Neuronal stem cell (in vitro differentiated cells): ENCODE results near the gene SIN3A.

Experiments used
- DNase-seq: peaks from one replicate; pipeline ENCODE4 v3.0.0-alpha.2; 2013; ENCODE audit warnings: low spot score
- H2AFZ ChIP-seq: one replicate; pipeline ENCODE4 v1.6.1; 2013; ENCODE audit warnings: mild to moderate bottlenecking, low read length, inconsistent platforms
- H2AK5ac ChIP-seq: 2 replicates; pipeline ENCODE4 v1.6.1; 2013; ENCODE audit warnings: low read depth, mild to moderate bottlenecking, inconsistent platforms, low read length, moderate library complexity, mixed read lengths
- H2BK120ac ChIP-seq: 2 replicates; pipeline ENCODE4 v1.6.1; 2013; ENCODE audit warnings: low read depth, mild to moderate bottlenecking, inconsistent platforms, low read length, moderate library complexity, mixed read lengths
- H2BK12ac ChIP-seq: one replicate; pipeline ENCODE4 v1.6.1; 2013; ENCODE audit warnings: low read length, inconsistent platforms
- H2BK15ac ChIP-seq: 2 replicates; pipeline ENCODE4 v1.6.1; 2013; ENCODE audit warnings: mild to moderate bottlenecking, low read length, inconsistent platforms, mixed read lengths
- H2BK5ac ChIP-seq: one replicate; pipeline ENCODE4 v1.6.1; 2013; ENCODE audit warnings: inconsistent platforms, mild to moderate bottlenecking, low read length, moderate library complexity
- H3K14ac ChIP-seq: one replicate; pipeline ENCODE4 v1.6.1; 2013; ENCODE audit warnings: low read length, inconsistent platforms
- H3K18ac ChIP-seq: 2 replicates; pipeline ENCODE4 v1.6.1; 2013; ENCODE audit warnings: low read length, inconsistent platforms
- H3K23ac ChIP-seq: 2 replicates; pipeline ENCODE4 v1.6.1; 2013; ENCODE audit warnings: low read depth, mild to moderate bottlenecking, mixed read lengths, low read length, inconsistent platforms; ENCODE audit not compliant: poor library complexity
- H3K27ac ChIP-seq: replicated peaks from 3 replicates; pipeline ENCODE4 v1.5.1; 2013; ENCODE audit warnings: low read length, inconsistent platforms
- H3K27me3 ChIP-seq, 3 experiments: 2 replicates each; pipeline ENCODE4 v1.6.1; 2013; ENCODE audit warnings: low read length in 3 of 3, mild to moderate bottlenecking in 2 of 3, inconsistent platforms in 1 of 3, low read depth in 1 of 3, mixed read lengths in 1 of 3, moderate library complexity in 1 of 3; ENCODE audit not compliant: control insufficient read depth in 3 of 3, insufficient read depth in 3 of 3
- H3K36me3 ChIP-seq, 2 donors: replicated peaks in 1 of 2; 2 replicates each; pipeline ENCODE4 v1.6.1; 2013; ENCODE audit warnings: low read length in 2 of 2; ENCODE audit not compliant: control insufficient read depth in 2 of 2, insufficient read depth in 2 of 2
- H3K4ac ChIP-seq: 2 replicates; pipeline ENCODE4 v1.6.1; 2013; ENCODE audit warnings: inconsistent platforms, mild to moderate bottlenecking, low read length, moderate library complexity
- H3K4me1 ChIP-seq, 2 donors: 1 replicate in 1 of 2; 2 replicates in 1 of 2; pipeline ENCODE4 v1.6.1; 2013; ENCODE audit warnings: low read length in 2 of 2, low read depth in 1 of 2; ENCODE audit not compliant: control insufficient read depth in 2 of 2, insufficient read depth in 1 of 2
- H3K4me2 ChIP-seq: one replicate; pipeline ENCODE4 v1.6.1; 2013; ENCODE audit warnings: mild to moderate bottlenecking, low read length, inconsistent platforms; ENCODE audit not compliant: insufficient read depth, poor library complexity, severe bottlenecking
- H3K4me3 ChIP-seq, 2 donors: 2 replicates each; pipeline ENCODE4 v1.5.1; 2013; ENCODE audit warnings: low read length in 2 of 2, mild to moderate bottlenecking in 2 of 2, inconsistent platforms in 1 of 2, moderate library complexity in 1 of 2
- H3K79me1 ChIP-seq: one replicate; pipeline ENCODE4 v1.6.1; 2013; ENCODE audit warnings: low read depth, mild to moderate bottlenecking, inconsistent platforms, low read length, moderate library complexity
- H3K9ac ChIP-seq: one replicate; pipeline ENCODE4 v1.6.1; 2013; ENCODE audit warnings: mild to moderate bottlenecking, low read depth, low read length, inconsistent platforms; ENCODE audit not compliant: poor library complexity
- H3K9me3 ChIP-seq, 2 donors: replicated peaks in 1 of 2; 2 replicates each; pipeline versions ENCODE3 to v1.6.1; 2013; ENCODE audit warnings: low read length in 2 of 2, mild to moderate bottlenecking in 2 of 2, inconsistent platforms in 1 of 2, low read depth in 1 of 2, mixed read lengths in 1 of 2, moderate library complexity in 1 of 2; ENCODE audit not compliant: control insufficient read depth in 2 of 2, insufficient read depth in 1 of 2
- H4K8ac ChIP-seq: one replicate; pipeline ENCODE4 v1.6.1; 2013; ENCODE audit warnings: low read depth, mild to moderate bottlenecking, inconsistent platforms, low read length, moderate library complexity
- H4K91ac ChIP-seq: one replicate; pipeline ENCODE4 v1.6.1; 2013; ENCODE audit warnings: low read length, low read depth, mild to moderate bottlenecking, inconsistent platforms; ENCODE audit not compliant: poor library complexity
- WGBS, 2 donors: extraction: QIAGEN DNeasy Blood & Tissue Kit; methylation state at CpG; one replicate each; pipeline ENCODE4 v1.1.7; 2013; ENCODE audit warnings: missing lambda C conversion rate in 2 of 2, mixed read lengths in 1 of 2; ENCODE audit not compliant: insufficient read length in 2 of 2, insufficient replicate concordance in 1 of 2; ENCODE audit errors: extremely low coverage in 2 of 2; 5-methylcytosine and 5-hydroxymethylcytosine counted together

The SIN3A gene

DNA sequence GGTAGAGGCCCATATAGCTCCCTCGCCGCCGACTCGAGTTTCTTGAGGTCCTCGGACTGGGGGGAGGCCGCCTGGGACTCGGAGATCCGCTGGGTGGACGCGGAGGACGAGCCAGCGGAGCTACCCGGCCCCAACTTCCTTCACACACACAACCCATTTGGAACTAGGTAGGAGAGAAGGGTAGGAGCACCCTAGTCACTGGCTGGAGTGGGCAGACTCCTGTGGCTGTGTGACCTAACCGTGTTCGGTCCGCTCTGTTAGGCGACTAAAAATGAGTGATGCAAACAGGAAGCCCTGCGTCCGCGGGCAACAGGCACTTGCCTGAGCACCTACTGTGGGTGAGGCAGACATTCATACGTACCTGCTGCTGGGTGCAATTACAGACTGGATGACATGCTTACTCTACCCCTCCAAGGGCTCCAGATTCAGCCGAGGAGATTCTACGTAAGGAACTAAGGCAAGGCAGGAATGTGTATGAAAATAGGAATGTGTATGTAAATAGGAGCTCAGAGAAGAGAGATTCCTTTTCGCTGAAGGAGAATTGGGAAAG, 4.6 kb upstream of the SIN3A start:
- H3K4me3 ChIP-seq = peak overlapping the region; percentile 88 to 89
- no peaks in the 10 kb centered on the region for H3K9me3 ChIP-seq
- H3K14ac ChIP-seq = no peak overlapping the region
- H2BK120ac ChIP-seq = no peak overlapping the region
- peak overlapping the region; percentile 22 for H2BK5ac ChIP-seq
- peak overlapping the region; percentile 3 for H3K23ac ChIP-seq
- H4K8ac ChIP-seq = no peak overlapping the region
- H2AK5ac ChIP-seq = no peak overlapping the region
- peak overlapping the region; percentile 84 for H3K4me2 ChIP-seq
- peak overlapping the region; percentile 93 for H3K18ac ChIP-seq
- peak overlapping the region; percentile 92 for H2AFZ ChIP-seq
- H3K27ac ChIP-seq = peak overlapping the region; percentile 8
- peak; percentile 38 for DNase-seq
- no peak overlapping the region for H3K4ac ChIP-seq
- H4K91ac ChIP-seq = no peak overlapping the region
- no peak overlapping the region for H2BK15ac ChIP-seq
- peaks cover 8% of the 10 kb centered on the region for H3K79me1 ChIP-seq
- no CpG with 5 or more reads among the region's 24 CpGs for WGBS, 2 donors
- H3K9ac ChIP-seq = peak overlapping the region; percentile 82
- no peak overlapping the region for H2BK12ac ChIP-seq
- peaks cover 0 to 1% (median 0%) of the 10 kb centered on the region in 3 experiments for H3K27me3 ChIP-seq
- no peaks in the 10 kb centered on the region for H3K36me3 ChIP-seq
- H3K4me1 ChIP-seq = peaks cover 2 to 8% of the 10 kb centered on the region in 2 donors

DNA sequence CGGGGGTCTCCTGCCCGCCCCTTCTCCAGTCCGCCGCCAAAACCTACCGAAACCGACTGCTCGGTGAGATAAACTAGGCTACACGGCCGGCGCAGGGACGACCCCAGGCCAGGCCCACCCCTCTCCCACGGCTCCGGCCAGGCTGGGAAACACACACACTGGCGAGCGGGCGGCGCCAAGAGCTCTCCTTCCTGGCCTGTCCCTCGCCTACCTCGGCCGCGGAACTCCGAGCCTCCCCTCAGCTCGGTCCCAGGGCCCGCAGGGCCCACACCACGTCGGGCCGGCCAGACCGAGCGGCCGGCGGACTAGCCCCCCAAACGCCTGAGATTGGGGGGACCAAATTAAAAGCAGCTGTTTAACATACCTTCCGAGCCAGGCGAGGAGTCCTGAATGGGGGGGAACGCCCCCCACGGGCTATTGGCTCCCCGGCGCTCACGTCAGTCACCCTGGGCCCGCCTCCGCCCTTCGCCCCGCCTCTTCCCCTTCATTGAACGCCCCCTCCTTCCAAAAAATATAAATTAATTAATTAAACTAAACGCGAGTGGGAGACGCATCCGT, 4.0 kb upstream of the SIN3A start:
- DNase-seq = peak; percentile 80
- H2BK5ac ChIP-seq = peak overlapping the region; percentile 22
- H4K91ac ChIP-seq = no peak overlapping the region
- H3K27me3 ChIP-seq = peaks cover 0 to 1% (median 0%) of the 10 kb centered on the region in 3 experiments
- peak overlapping the region; percentile 95 for H3K9ac ChIP-seq
- no peak overlapping the region for H2BK120ac ChIP-seq
- no peaks in the 10 kb centered on the region for H3K9me3 ChIP-seq
- no peaks in the 10 kb centered on the region for H3K36me3 ChIP-seq
- H2BK15ac ChIP-seq = no peak overlapping the region
- H3K4ac ChIP-seq = no peak overlapping the region
- H3K23ac ChIP-seq = peak overlapping the region; percentile 3
- no CpG with 5 or more reads among the region's 48 CpGs for WGBS, 2 donors
- peak overlapping the region; percentile 40 for H3K14ac ChIP-seq
- H2AFZ ChIP-seq = peak overlapping the region; percentile 92
- H2AK5ac ChIP-seq = no peak overlapping the region
- H2BK12ac ChIP-seq = no peak overlapping the region
- H3K18ac ChIP-seq = peak overlapping the region; percentile 93
- peak overlapping the region; percentile 88 to 99 for H3K4me3 ChIP-seq
- H3K79me1 ChIP-seq = peaks cover 9% of the 10 kb centered on the region
- H3K4me2 ChIP-seq = peak overlapping the region; percentile 84
- peak overlapping the region; percentile 94 for H3K27ac ChIP-seq
- peaks cover 2 to 8% of the 10 kb centered on the region in 2 donors for H3K4me1 ChIP-seq
- H4K8ac ChIP-seq = no peak overlapping the region

DNA sequence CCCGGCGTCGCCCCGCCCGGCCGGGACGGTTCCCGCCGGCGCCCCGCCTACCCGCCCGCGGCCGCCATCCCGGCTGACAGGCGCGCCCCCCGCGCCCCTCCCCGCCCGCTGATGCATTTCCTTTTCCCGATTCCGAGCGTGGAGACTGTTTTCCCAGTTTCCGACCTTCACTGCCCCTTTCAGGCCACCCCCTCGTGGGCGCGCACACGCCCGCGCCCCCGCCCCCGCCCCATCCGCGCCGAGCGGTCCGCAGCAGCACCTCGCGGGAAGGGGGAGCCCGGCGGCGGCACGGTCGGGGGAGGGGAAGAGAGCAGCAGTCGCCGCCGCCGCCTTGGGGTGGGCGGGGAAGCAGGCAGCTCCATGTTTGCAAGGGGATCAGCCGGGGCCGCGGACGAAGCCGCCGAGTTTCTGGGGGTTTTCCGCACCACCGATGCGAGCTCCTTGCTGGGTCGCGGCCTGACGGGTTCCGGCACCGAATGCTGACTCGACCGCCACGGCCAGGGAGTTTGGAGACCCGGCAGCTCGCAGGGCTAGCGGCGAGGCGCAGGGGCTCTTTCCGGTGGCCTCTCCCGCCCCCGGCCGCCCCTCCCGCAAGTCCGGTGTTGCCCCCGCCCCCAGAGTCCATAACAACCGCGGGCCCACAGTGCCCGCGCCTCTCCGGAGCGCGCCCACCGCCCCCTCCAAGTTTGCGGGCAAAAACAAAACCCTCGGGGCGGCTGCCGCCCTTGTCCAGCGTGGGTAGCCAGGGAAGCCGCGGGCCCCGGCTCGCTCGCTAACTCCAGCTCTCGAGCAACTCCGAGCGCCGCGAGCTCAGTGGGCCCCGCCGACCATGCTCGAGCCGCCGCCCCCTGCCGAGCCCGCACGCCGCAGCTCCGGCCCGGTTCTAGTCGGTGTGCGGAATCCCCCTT, 3.2 kb upstream of the SIN3A start:
- H2BK120ac ChIP-seq = no peak overlapping the region
- H3K9me3 ChIP-seq = no peaks in the 10 kb centered on the region
- H2AK5ac ChIP-seq = peak overlapping the region; percentile 44
- peak overlapping the region; percentile 39 for H2BK5ac ChIP-seq
- peak overlapping the region; percentile 82 for H3K23ac ChIP-seq
- H3K18ac ChIP-seq = peak overlapping the region; percentile 92
- peak overlapping the region; percentile 63 for H2BK15ac ChIP-seq
- peak overlapping the region; percentile 69 for H3K4me2 ChIP-seq
- no peaks in the 10 kb centered on the region for H3K36me3 ChIP-seq
- peak overlapping the region; percentile 95 for H3K9ac ChIP-seq
- H4K91ac ChIP-seq = no peak overlapping the region
- no peak overlapping the region for H4K8ac ChIP-seq
- peak overlapping the region; percentile 94 for H3K27ac ChIP-seq
- DNase-seq = peak; percentile 69
- H3K14ac ChIP-seq = peak overlapping the region; percentile 64
- WGBS, 2 donors = no CpG with 5 or more reads among the region's 116 CpGs
- peak overlapping the region; percentile 88 to 99 for H3K4me3 ChIP-seq
- peaks cover 12% of the 10 kb centered on the region for H3K79me1 ChIP-seq
- H3K4me1 ChIP-seq = peaks cover 3 to 8% of the 10 kb centered on the region in 2 donors
- no peak overlapping the region for H2BK12ac ChIP-seq
- H2AFZ ChIP-seq = peak overlapping the region; percentile 92
- peaks cover 0 to 1% (median 0%) of the 10 kb centered on the region in 3 experiments for H3K27me3 ChIP-seq
- H3K4ac ChIP-seq = no peak overlapping the region
